NCI-H226 (cell line): Measurements from ENCODE around the gene ARPC2.

Experiments
- DNase-seq: peaks from one replicate; pipeline ENCODE4 v3.0.0-alpha.2; 2015

Gene ARPC2

DNA sequence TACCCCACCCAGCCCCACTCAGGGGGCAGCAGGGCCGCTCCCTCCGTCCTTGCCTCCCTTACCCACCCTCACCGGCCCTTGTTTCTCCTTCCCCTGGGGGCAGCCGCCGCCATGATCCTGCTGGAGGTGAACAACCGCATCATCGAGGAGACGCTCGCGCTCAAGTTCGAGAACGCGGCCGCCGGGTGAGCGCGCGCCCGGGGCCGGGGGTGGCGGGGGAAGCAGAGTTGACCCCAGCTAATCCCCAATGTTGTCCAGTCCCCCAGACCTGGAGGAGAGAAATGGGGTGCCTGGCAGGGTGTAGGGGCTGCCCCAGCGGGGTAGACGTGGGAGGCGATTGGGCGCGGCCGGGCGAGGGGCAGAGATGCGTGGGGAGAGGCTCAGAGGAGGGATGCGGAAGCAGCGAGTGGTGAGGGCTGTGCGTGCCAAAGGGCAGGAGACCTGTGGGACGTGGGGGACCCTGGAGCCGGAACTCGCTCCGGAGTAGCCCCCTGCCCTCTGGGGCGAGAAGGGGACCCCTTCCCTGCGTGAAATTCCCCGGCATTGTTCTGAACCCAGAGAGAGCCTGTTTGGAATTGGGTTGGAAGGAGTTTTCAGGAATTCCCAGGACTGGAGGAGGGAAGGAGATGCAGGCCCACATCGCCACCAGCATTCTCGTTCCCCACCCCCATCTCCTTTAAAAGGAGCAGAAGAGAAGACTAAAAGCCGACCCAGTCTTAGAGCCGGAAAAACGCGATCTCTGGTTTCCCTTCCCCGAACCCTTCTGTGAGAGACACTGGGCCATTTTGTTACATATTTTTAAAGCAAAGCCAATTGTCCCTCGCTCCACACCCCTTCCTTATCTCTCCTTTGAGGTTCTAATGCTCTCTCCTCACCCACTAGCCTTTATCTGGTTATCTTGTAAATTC lies 625 bp downstream of the ARPC2 start:
- DNase-seq = no peak

- no peak for DNase-seq
Observed at GRCh38 chr2:218218268-218219185, 1.5 kb downstream of the ARPC2 start.

DNA sequence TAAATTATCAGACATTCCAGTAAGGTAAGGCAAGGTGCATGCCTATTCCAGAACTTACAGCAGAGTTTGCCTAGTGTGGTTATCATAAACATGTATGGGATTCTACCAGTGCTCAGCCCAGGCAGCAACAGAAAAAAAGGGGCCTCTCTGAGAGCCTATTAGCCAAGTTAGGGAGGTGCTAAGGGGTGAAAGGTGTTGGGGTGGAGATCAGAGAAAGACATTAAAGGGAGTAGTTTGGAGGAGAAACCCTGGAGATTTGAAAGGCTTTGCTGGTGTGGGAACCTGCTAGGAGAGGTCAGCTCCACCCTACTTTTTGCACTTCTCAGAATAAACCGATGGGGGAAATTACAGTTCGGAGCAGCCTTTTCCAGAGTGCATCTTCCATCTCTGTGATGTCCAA lies 2.9 kb downstream of the ARPC2 start:
- DNase-seq = no peak

GRCh38 chr2:218221000-218221399 lies 4.0 kb downstream of the ARPC2 start:
- DNase-seq = no peak

- no peak for DNase-seq
Observed at GRCh38 chr2:218223046-218223445, 6.1 kb downstream of the ARPC2 start.

GRCh38 chr2:218224186-218224585 lies 7.2 kb downstream of the ARPC2 start:
- DNase-seq = no peak

- no peak for DNase-seq
Observed at GRCh38 chr2:218226903-218227302, 9.9 kb downstream of the ARPC2 start.

DNA sequence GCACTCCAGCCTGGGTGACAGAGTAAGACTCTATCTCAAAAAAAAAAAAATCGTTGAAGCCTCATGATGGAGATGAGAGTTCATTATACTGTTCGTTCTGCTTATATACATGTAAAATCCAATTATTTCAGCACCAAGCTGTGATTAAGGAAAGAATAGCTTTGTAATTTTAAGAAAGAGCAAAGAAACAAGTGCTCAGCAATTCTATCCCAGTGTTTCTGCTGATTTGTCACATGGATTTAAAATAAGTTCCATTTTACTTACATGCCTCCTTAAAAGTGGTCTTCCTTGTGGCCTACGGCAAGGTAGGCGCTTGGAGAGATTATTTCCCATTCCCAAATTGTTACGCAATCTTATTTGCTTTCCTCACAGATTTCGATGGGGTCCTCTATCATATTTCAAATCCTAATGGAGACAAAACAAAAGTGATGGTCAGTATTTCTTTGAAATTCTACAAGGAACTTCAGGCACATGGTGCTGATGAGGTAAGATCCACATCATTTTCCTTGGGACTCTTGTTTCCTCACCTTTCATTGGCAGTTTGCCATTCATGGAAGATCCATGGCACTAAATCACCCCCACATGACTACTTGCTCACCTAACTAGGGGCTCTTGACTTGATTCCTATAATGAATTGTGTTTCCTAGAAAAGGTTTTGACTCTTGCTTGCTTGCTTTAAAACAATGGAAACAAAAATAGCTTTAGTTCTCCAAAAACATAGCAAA lies 11.5 kb downstream of the ARPC2 start:
- DNase-seq = peak; percentile 21

DNA sequence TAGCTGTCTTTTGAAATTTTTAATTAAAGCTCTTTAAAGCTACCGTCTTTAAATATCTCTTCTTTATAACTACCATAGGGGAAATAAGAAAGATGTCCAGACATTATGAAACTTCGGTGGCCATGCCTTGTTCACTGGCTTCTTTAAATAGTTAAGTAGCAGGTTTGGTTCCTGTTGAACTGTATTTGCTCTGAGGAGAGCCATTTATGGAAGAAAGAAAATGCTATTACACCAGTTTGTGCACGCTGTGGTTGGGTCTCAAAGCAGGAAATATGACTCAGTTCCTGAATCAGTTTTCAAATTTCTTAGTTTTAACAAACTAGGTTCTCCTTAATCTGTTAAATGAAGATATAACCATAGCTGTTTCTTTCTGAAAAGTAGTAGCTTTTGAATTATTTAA lies 12.2 kb downstream of the ARPC2 start:
- peak; percentile 5 for DNase-seq

- no peak for DNase-seq
Observed at GRCh38 chr2:218229851-218230250, 12.9 kb downstream of the ARPC2 start.

DNA sequence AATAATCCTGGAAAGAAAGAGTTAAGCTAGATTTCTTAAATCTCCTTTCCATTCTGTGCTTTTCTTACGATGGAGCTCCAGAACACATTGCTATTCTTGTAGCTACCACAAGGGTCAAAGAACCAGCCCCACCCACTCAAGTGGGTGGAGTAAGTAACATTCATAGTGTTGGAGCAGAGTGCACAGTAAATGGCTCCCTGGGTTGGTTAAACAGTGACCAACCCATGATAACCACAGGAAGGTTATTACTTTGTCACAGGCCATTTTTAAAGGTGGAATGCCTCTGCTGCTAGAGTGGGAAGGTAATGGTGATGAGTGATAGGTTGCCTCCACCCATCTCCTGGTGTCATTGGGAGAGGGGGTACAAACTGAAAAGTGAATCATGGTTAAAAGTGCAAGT lies 13.9 kb downstream of the ARPC2 start:
- no peak for DNase-seq

DNA sequence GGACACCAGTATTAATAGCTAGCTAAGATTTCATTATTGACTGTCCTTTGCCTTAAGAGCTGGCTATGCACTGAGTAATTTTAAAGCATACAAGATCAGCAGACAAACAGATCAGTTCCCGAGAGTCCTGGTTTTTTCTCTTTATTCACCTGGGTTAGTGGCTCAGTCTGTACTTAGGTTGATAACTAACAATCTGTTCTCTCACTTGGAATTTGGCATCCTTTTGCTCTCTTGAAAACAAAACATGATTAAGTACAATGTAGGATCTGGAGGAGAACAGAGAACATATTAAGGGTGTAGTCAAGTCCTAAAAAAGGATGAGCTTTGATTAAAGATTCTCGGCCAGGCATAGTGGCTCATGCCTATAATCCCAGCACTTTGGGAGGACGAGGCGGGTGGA lies 16.6 kb downstream of the ARPC2 start:
- no peak for DNase-seq

GRCh38 chr2:218234521-218234920 lies 17.5 kb downstream of the ARPC2 start:
- no peak for DNase-seq

DNA sequence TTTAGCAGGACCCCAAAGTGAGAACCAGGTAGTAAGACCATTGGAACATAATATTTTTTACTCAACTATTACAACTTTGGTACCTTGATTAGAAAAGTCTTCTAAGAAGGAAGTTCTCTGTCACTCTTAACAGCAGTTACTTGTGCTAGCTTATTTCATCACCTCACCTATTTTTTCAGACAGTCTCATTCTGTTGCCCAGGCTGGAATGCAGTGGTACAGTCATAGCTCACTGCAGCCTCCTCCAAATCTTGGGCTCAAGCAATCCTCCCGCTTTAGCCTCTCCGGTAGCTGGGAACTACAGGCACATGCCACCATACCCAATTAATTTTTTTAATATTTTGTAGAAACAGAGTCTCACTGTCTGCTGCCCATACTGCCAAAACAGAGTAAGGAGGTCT lies 18.0 kb downstream of the ARPC2 start:
- DNase-seq = no peak

DNA sequence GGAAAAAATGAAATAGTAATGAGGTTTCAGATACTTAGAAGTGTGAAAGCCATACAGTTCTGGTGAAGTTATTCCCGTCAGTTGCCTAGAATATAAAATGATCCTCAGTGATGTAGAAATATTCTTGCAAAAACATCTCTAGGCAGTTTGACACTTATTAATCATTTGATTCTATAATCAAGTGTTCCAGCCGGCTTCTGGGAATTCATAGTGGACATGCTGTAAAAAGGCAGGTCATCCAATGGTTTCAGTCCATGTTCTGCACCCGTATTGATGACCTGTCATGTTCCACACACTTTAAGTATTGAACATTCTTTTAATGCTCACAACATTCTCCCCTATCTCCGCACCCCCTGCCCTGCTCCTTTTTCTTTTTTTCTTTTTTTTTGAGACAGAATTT lies 19.8 kb downstream of the ARPC2 start:
- DNase-seq = no peak

DNA sequence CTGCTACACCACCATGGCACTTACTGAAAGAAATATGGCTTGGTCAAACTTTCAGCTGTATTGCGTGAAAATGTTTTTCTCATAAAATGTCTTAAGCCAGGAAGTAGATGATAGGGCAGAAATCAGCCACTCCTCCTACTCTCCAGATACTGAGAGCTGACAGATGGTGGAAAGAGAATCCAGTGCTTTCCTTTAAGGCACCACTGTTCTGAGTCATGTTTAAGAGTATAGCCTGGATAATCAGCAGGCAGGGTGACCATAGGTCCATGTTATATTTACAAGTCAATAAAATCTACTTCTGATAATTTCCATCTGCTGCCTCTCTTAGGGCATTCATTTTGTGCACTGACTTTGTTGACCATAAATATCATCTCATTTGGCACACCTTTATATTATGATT lies 21.9 kb downstream of the ARPC2 start:
- no peak for DNase-seq

- no peak for DNase-seq
Observed at GRCh38 chr2:218244204-218244603, 27.2 kb downstream of the ARPC2 start.

GRCh38 chr2:218244665-218245064 lies 27.7 kb downstream of the ARPC2 start:
- no peak for DNase-seq

- no peak for DNase-seq
Observed at GRCh38 chr2:218245214-218245613, 28.2 kb downstream of the ARPC2 start.

- no peak for DNase-seq
Observed at GRCh38 chr2:218249691-218250090, 32.7 kb downstream of the ARPC2 start.

GRCh38 chr2:218252509-218253231 lies 35.7 kb downstream of the ARPC2 start:
- DNase-seq = no peak

DNA sequence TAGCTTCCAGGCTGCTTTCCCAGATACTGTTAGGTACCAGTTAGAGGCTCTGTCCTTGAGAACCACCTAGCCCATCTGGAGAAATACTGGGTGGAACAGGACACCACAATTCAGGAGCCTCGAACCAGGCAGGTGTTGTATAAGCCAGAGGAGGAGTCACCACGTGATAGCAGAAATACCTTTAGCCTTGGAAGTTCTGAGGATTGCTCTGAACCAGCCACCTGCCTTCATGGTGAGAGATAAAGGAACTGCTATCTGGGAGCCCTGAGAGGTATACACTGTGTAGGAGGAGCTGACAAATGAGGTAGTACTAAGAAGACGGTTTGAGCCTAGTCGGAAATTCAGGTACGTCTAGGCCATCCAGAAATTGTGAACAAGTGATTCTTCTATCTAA lies 36.2 kb downstream of the ARPC2 start:
- no peak for DNase-seq

DNA sequence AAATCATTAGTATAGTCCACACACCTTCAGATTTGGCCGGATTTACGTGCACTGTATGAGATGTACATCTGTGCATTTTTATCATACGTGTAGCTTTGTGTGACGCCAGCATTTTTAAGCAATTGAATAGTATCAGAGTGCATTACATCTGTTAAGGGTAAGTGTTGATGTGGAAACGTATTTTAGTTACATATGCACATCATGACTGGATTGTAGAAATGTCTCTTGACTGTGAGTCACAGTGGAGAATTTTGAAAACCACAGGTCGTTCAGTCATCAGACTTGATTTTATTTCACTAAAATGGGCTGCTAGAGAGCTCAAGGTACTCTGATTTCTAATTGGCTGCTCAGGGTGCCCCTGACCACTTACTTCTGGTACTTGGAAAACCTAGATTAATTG lies 38.5 kb downstream of the ARPC2 start:
- DNase-seq = no peak
